Renal pelvis (tissue), 4 donors: ENCODE results near the gene TF. TPM values are rescaled to one million over a fixed set of nuclear protein-coding genes. Genes with fewer than 3 reads are reported as not detected.

Experiments
- DNase-seq: peaks from one replicate; pipeline ENCODE4 v3.0.0-alpha.2; 2013
- polyA plus RNA-seq, 3 donors: library from polyadenylated mRNA; unstranded; fragments of 120-200 nt; gene quantifications; one replicate each; pipeline ENCODE4 v1.2.1, GENCODE V29; 2013; ENCODE audit not compliant: insufficient read length in 3 of 3

Gene TF
- polyA plus RNA-seq, 3 donors = 5.8 to 7.9 (median 7.0) TPM

DNA sequence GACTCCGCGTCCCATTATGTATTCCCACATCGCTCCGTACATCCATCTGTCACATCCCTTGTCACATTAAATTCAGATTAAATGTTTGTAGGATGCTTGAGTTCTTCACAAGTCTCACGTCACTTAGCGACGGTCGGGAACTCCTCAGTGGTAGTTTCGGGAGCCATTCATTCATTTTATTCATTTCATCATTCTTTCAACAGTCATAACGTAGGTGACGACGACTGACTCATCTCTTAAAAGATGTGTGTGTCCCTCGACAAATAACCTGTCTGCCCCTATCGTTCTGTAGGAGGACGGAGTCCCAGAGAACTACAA lies 59.1 kb downstream of the TF start:
- no peak for DNase-seq

- DNase-seq = peak; percentile 92
Measured at GRCh38 chr3:133805702-133806475, 59.7 kb downstream of the TF start, which contains the start of gene SRPRB. Gene SRPRB (plus strand): TSS chr3:133805815. CDS start chr3:133805849, 34 bp downstream.

DNA sequence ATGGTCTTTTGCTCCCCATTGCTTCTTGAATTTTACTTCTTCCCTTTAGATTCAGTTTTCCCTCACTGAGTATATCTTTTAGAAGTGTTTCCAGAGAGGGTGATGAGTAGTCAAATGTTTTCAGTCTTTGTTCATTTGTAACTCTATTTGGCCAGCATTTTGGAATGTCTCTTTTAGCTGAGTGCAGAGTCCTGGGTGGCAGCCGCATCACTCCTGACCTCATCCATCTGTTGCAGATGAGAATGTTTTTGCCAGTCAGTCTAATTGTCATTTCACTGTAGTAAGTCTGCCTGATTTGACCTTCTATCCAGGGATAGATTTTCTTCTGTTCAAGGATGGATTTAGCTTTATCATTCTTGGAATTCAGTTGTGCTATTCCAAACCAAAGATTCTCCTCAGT lies 66.7 kb downstream of the TF start:
- DNase-seq = no peak

GRCh38 chr3:133815386-133815785 lies 69.2 kb downstream of the TF start:
- no peak for DNase-seq

DNA sequence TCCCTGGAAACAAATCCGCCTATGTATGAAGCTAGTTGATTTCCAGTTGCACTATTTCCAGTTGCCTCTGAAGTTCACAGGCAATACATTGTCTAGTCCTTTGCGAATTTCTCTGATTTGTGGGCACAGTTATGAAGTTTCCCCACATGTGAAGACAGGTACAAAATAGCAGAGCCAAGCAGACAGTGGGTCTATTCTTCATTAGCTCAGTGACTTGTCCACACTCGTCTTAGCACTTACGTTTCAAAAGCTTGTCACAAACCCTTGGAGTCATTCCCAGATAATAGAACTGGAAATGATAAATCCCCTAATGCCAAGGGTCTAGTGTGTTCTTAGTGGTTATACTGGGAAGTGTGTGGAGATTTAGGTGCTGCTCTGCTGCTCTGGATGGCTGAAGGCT lies 73.9 kb downstream of the TF start:
- DNase-seq = no peak

DNA sequence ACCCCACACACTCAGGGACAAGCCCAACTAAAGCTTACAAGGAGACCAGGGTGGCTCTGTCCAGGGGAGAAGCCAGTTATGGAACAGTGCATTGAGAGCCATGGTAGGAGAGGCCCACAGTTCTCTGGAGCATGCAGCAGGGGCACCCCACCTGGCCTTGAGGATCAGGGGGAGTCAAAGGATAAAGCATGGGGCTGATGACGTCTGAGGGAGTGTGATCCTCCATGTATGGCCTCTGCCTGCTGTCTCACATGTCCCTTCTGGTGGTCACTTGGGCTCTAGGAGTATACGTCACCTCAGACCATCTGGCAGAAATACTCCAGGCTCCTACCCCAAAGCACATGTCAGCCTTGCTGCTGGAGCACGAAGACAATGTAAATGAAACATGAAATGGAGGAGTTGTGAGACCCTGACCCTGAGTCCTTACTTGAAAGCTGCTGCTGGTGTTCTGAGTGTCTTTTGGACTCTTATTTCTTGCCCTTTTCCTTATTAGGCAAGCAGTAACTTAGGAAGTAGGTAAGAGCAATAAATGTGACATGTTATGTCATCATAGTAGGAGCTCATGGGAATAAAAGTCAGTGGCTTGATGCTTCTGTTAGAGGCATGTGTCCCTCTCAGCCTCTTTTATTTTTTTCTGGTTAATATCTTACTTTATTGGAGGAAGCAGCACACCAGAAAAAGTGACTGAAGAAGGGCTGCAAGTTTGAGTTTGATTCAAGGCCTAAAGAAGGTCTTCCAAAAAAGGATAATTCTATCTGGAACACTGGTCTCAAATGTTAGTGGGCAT lies 74.9 kb downstream of the TF start:
- no peak for DNase-seq

GRCh38 chr3:133821767-133822638 lies 75.8 kb downstream of the TF start:
- no peak for DNase-seq

DNA sequence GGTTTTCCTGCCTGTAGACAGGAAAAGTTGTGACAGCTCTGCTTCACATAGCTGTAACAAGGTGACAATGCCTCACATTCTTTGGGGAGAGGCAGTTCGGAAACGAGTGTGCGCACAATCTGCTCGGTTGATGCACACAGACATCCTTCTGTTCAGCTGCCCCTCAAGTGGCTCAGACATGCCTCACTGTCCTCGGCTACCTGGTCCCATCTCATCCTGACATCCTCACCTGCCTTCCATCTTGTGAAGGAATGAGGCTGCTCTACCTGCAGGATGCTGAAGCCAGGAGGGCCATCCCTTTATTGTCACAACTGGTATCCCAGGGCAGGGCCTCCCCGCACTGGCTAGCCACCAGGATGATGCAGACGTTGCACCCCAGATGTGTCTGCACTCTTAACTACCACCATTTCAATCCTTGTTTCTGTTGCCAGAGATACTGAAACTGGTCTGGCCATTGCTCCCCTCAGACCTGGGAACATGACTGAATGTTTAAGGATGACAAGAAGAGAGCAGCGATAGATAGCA lies 78.8 kb downstream of the TF start:
- no peak for DNase-seq

- no peak for DNase-seq
Measured at GRCh38 chr3:133825969-133826727, 80.0 kb downstream of the TF start.

DNA sequence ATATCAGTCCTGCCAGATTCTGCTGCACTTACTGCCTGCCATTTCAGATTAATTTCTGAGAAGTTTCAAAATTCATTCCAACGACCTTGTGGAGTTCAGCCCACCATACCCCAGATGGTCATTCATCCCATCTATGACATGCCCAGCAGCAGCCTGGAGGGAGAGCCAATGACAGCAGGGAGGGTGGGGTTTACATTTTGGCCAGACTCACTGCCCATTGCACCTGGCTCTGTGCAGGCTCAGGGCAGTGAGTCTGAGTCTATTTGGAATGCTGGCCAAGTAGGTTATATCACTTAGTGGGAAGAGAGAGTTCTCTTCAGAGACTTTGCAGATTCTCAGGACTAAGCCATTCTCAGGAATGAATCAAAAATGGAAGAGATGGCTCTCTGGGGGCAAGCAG lies 80.9 kb downstream of the TF start:
- no peak for DNase-seq

DNA sequence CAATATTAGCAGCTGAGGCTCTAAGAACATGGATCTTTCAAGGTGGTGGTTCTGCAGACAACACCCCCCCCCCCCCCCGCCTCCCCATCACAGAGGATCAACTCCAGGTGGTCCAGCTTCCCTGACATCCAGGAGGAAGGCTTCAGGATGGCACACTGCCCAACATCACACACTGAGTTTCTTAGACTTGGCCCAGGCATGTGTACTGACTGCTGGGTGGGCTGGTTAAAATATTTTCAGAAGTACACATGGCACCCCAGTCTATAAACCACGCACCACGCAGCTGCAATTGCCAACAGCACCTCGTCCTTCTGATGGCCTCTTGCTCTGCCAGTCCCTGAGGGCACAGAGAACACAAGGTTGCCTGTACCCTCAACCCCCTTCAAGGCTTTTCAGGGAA lies 81.5 kb downstream of the TF start:
- no peak for DNase-seq

GRCh38 chr3:133828576-133829309 lies 82.5 kb downstream of the TF start:
- DNase-seq = no peak

DNA sequence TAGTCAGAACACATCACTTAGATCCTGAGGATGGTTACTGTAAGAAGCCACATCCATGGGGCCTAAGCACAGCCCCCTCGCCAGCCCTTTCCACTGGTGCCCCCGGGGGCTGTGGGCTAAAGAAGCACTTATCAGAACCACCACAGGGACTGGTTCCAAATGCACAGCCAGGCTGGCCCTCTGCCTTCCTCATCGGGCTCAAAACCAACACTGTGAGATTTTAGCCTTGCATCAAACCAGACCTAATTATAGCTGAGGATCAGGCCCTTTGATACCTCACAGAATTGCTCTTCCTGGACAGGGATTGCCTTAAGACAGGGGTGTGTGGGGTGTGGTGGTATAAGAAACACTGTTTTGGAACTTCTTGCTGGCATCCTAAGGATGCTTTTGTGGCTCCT lies 83.1 kb downstream of the TF start:
- DNase-seq = no peak

DNA sequence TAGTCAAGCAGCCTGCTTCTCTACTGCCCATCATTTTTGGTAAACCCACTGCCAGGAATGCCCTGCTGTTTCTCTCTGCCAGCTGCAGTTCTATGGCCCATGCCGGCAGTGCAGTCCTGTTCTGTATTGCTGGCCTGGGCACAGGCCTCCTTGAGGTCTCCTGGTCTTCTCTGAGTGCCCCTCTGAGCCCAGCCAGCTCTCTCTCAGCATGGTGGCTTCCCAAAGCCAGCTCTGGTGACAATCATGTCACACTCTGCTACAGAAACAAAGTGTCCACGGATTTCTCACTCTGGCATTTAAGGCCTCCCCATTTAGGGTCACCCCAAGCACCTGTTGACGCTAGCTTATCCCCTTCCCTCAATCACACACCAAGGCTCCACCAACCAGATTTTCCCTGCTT lies 83.9 kb downstream of the TF start:
- no peak for DNase-seq

DNA sequence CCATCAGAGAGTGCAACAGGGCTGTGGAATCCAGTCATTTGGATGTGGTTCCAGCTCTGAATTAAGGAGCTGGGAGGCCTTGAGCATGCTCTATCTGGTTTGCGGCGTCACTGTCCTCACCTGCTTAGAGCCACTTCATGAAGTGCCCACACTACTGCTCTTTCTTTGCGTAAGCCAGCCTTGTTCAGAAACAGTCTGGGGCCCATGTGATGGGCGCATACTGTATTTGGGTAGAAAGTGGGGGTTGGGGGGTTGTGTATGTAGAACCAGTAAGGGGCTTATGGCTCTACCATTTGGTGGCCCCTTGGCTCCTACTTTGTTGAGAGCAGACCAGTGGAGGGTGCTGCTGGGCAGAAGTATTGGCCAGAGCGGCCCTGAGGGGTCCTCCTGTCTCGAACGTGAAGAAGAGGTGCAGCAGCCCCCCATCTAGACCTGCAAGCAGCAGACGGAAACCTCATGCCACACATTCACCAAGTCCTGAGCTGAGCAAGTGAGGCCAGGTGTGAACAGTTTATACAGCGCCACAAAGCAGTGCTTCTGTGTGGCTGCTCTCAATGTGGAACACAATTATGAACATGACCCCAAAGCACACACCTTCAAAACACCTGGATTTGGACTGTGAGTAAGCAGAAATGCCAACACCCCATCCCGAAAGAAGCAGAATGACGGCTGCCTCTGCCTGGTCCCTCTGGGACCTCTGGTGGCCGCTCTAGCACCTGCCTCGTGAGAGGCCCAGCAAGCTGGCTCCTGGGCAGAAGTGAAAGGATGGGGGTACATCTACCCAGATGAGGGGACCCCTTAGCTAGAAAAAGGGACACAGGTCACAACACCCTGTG lies 86.0 kb downstream of the TF start:
- DNase-seq = no peak

GRCh38 chr3:133832802-133833144 lies 86.6 kb downstream of the TF start:
- DNase-seq = no peak

GRCh38 chr3:133833267-133833666 lies 87.1 kb downstream of the TF start:
- DNase-seq = no peak

DNA sequence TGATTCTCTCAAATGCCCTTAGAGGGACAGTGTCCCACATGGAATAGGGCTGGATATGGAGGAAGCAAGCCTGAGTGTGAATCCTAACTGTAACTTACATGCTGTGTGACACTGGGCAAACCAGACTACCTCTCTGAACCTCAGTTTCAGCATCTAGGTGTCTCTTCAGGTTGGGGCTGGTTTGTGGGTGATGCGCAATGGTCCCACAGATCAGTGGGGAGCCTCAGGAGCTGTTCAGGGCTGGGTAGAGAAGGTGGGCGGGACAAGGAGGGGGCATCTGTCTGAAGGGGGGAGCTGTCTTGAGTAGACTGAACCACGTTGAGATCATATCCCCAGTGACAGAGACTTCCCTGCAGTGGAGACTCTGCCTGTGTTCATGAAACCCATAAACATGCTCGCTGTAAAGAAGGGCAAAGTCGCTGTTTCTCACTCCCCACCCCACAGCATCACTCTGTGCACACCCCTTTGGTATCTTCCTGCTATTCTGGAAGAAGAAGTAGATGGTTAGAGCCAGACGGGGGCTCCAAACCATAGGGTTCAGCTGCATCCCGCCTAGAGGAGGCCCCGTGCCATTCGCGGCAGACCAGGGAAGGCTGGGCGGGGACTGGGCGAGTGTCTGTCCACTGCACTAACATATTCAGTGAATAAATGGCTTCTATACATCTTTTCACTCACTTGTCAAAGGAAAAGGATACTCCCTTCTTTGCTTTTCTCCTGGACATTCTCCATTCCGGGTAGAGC lies 87.9 kb downstream of the TF start:
- DNase-seq = no peak
